ENCODE results near the gene STK32C.
"Not testable (repeated sequence)": the region's sequence is repeated elsewhere in the genome, so short reads cannot be mapped to it uniquely, and the experiment has no call there.

The STK32C gene

DNA sequence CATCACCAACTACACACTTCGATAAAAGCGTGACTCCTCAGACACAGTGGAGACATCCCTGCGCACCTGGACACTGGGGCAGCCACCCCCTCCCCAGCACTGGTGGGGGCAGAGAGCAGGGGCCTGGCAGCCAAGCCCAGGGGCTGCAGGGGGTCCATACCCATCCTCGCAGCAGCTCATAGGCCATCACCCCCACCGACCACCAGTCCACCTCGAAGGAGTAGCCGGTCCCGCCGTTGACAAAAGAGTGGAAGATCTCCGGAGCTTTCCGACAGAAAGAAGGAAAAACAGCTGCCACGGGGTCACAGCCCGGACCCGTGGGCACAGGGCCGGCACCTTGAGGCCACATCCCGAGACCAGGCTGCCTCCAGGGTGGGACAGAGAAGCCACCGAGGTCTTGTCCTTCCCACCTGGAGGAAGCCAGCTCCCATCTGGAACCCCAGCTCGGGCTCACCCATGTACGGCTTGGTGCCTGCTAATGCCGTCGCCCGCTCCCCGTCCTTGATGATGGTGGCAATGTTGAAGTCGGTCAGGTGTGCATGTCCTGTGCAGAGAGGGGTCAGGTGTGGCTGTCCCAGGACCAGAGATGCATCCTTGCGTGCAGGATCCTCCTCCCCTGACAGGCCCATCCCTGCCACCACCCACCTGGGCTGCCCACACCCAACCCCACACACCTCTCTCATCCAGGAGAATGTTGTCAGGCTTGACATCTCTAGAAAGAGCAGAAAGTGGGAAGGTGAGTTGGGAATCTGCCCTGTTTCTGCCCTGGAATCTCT is 82.5 kb downstream of the STK32C start:
- in situ Hi-C loops (cut with MboI; ENCODE audit: low sequenced_read_pairs, unreplicated experiment): loop anchor here (10.0 kb wide), 2 partner anchors 120 to 230 kb away; no protein-coding TSS in a partner anchor
- TF ChIP-seq, protein P1, sequence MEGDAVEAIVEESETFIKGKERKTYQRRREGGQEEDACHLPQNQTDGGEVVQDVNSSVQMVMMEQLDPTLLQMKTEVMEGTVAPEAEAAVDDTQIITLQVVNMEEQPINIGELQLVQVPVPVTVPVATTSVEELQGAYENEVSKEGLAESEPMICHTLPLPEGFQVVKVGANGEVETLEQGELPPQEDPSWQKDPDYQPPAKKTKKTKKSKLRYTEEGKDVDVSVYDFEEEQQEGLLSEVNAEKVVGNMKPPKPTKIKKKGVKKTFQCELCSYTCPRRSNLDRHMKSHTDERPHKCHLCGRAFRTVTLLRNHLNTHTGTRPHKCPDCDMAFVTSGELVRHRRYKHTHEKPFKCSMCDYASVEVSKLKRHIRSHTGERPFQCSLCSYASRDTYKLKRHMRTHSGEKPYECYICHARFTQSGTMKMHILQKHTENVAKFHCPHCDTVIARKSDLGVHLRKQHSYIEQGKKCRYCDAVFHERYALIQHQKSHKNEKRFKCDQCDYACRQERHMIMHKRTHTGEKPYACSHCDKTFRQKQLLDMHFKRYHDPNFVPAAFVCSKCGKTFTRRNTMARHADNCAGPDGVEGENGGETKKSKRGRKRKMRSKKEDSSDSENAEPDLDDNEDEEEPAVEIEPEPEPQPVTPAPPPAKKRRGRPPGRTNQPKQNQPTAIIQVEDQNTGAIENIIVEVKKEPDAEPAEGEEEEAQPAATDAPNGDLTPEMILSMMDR (IDR thresholded peaks at IDR 0.05; ENCODE audit: borderline replicate concordance, control extremely low read depth, extremely low read depth, insufficient read depth, missing control alignments): no peak
- no peak for DNase-seq (ENCODE audit: low spot score)

DNA sequence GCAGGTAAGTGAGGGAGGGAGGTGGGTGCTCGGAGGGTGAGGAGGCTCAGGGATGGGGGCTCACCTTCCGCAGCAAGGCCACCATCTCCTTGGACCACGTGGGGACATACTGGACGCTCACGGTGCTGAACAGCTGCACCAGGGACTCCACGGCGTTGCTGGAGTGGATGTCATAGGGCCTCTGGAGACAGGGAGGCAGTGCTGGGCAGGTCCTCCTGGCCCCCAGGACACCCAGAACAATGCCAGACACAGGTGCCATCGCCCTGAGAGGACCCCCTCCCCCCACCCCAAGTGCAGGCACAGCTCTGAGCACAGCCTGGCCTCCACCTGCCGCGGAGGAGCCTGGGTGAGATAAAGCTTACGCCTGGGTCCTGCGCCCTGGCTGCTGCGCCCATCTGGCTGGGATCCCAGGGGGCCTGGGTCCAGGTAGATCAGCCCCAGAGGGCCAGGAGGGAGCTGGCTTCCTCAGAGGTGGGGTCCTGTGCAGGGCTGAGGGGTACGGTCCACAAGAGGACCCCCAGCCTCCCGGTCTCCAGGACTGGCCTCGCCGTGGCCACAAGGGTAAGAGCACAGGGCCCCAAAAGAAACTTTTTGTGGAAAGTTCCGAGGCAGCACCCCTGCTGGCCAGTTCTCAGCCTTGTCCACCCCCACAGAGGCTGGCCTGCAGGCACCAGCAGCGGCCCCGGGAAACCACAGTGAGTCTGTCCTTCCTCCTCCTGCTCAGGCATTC is 83.2 kb downstream of the STK32C start:
- in situ Hi-C loops (cut with MboI; ENCODE audit: low sequenced_read_pairs, unreplicated experiment): loop anchor here (10.0 to 25.0 kb wide), 3 partner anchors 120 to 413 kb away; no protein-coding TSS in a partner anchor
- DNase-seq (ENCODE audit: low spot score): no peak
- TF ChIP-seq, protein P1 (IDR thresholded peaks at IDR 0.05; ENCODE audit: borderline replicate concordance, control extremely low read depth, extremely low read depth, insufficient read depth, missing control alignments): no peak

DNA sequence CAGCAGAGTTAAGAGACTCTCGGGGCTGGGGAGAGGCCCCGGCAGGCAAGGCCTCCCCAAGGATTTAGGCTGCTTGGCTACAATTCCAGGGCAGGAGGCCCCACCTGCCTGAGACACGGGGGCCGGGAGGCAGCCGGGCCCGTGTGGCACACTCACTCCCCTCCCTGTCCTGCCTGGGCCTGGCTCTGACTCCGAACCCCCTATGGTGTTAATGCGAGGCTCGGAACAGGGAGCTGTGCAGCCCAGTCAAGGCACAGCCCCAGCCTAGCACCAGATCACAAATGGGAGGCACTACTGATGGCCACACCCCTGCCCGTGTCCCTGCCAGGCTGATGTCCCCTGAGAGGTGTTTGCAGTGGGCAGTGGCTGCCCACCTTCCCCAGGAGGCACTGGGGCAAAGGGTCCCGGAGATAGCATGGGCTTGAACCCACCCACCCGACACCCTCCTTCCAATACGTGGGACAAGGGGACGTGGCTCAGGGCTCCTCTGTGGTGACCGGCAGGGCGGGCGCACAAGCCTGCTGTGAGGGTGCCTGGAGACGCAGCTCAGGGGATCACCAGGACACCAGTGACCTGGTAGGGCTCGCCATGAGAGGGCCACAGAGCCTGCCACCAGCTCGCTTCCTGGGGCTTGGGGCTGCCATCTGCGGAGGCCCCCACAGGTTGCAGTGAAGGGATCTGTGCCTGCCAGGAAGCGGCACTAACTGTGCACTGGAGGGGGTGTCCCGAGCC is 84.0 kb downstream of the STK32C start:
- TF ChIP-seq, protein P1 (IDR thresholded peaks at IDR 0.05; ENCODE audit: borderline replicate concordance, control extremely low read depth, extremely low read depth, insufficient read depth, missing control alignments): no peak
- no peak for DNase-seq (ENCODE audit: low spot score)
- in situ Hi-C loops (cut with MboI; ENCODE audit: low sequenced_read_pairs, unreplicated experiment): loop anchor here (10.0 to 25.0 kb wide), 3 partner anchors 121 to 414 kb away; no protein-coding TSS in a partner anchor

DNA sequence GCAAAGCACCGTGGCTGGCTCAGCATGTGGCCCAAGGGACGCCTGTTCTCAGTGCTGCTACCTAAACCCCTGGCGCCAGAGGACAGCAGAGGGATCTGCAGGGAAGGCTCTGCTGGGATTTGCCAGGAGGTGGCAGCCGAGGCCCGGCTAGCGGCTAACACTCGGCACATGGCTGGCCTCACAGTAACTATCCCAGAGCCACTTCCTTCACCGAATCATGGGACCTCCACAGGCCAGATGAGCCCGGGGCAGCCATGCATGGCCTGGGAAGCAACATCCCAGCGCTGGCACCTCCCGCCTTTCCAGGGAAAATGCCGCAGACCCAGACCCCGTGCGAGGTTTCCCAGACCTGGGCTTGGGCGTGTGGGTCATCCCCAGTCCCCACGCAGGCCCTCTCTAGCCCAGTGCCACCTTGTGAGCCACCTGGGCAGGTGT is 84.6 kb downstream of the STK32C start:
- TF ChIP-seq, protein P1 (IDR thresholded peaks at IDR 0.05; ENCODE audit: borderline replicate concordance, control extremely low read depth, extremely low read depth, insufficient read depth, missing control alignments): peak; percentile 80
- in situ Hi-C loops (cut with MboI; ENCODE audit: low sequenced_read_pairs, unreplicated experiment): loop anchor here (10.0 to 25.0 kb wide), 3 partner anchors 122 to 414 kb away; no protein-coding TSS in a partner anchor
- peak; percentile 90 for DNase-seq (ENCODE audit: low spot score)

DNA sequence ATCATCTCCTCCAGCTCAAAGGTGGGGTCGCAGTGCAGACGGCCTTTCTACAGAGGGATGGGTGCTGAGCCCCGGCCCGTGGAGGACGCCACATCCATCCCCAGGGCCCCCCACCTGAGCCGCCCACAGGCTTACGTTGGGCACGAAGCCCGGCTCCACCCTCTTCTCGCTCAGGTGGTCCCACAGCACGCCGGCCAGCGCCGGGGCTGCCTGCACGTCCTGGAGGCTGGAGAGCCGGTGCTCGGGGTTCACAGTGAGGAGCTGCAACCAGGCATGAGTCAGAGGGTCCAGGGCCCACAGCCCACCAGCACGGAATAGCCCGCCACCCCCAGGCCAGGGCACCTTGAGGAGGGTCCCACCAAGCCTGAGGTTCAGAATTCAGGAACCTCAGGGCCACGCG is 85.0 kb downstream of the STK32C start:
- DNase-seq (ENCODE audit: low spot score): no peak
- TF ChIP-seq, protein P1 (IDR thresholded peaks at IDR 0.05; ENCODE audit: borderline replicate concordance, control extremely low read depth, extremely low read depth, insufficient read depth, missing control alignments): no peak
- in situ Hi-C loops (cut with MboI; ENCODE audit: low sequenced_read_pairs, unreplicated experiment): loop anchor here (10.0 to 25.0 kb wide), 3 partner anchors 122 to 415 kb away; no protein-coding TSS in a partner anchor

DNA sequence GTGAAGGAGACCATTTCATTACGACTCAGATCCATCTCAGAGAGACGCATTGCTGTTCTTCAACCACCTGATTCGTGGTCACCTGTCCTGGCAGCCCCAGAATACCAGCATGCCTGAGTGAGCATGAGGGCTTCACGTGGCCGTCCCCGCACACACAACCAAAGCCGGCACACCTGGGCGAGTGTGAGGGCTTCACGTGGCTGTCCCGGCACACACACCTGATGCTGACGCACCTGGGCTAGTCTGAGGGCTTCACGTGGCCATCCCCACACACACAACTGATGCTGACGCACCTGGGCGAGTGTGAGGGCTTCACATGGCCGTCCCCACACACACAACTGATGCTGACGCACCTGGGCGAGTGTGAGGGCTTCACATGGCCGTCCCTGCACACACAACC is 86.8 kb downstream of the STK32C start:
- in situ Hi-C loops (cut with MboI; ENCODE audit: low sequenced_read_pairs, unreplicated experiment): loop anchor here (10.0 to 25.0 kb wide), 3 partner anchors 124 to 416 kb away; no protein-coding TSS in a partner anchor
- not testable (repeated sequence) for DNase-seq (ENCODE audit: low spot score)

All from GM13976 (cell line).